SH-SY5Y (cell line): Measurements from ENCODE around the gene FAM83C.

Experiments
- GATA2 ChIP-seq: IDR thresholded peaks from 2 replicates; pipeline ENCODE4 v1.6.1; 2011; ENCODE audit warnings: mild to moderate bottlenecking, low read depth, low read length
- GATA3 ChIP-seq: IDR thresholded peaks from 2 replicates; pipeline ENCODE4 v1.6.1; 2011; ENCODE audit warnings: low read depth, mild to moderate bottlenecking, low read length, moderate library complexity

DNA sequence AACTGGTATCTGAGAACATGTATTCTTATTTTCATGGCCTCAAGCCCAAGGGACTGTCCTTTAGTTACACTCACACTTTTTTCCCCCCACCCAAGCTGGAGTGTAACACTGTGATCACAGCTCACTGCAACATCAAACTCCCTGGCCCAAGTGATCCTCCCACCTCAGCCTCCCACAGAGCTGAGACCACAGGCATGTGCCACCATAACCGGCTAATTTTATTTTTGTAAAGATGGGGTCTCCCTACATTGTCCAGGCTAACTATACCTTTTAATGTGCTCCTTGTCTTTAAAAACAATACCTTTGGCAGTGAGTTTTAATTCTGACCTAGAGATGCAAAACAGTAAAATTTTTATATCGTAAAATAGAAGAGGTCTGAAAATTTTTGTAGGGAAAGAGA lies 48.2 kb upstream of the FAM83C start:
- TF ChIP-seq GATA2 (no peak), GATA3 (no peak)
